DND-41 (cell line): Measurements from ENCODE around the gene PRKAG2.

Experiments used
- EZH2 ChIP-seq: IDR thresholded peaks from 3 replicates; pipeline ENCODE4 v1.6.1; 2012; ENCODE audit warnings: borderline replicate concordance, low read depth, mild to moderate bottlenecking, moderate library complexity, low read length, inconsistent platforms; ENCODE audit not compliant: severe bottlenecking
- TF ChIP-seq, protein P1 (sequence below): IDR thresholded peaks from 2 replicates; pipeline ENCODE4 v1.5.1; 2012; ENCODE audit warnings: borderline replicate concordance, low read length, moderate library complexity, mild to moderate bottlenecking; ENCODE audit not compliant: poor library complexity, severe bottlenecking; ENCODE audit errors: extremely low read depth

DNA sequence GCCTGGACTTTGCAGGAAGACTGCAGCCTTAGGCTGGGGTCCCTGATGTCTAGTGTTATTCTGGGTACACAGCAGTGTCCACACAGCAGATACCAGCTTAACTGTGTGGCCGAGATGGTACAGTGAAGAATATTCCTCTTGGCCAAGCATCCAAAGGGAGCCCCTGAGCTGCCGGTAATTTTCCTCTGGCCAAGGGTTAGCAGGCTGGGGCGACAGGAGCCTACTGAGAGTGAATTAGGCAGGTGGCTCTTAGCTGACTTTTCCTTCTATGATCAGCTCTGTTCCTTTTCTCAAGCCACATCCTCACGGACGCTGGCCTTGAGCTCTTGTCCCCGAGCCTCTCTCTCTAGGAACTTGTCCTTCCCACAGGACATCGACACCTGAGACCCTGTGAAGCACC lies 29.8 kb downstream of the PRKAG2 start:
- no peak for TF ChIP-seq EZH2
- TF ChIP-seq, protein P1, sequence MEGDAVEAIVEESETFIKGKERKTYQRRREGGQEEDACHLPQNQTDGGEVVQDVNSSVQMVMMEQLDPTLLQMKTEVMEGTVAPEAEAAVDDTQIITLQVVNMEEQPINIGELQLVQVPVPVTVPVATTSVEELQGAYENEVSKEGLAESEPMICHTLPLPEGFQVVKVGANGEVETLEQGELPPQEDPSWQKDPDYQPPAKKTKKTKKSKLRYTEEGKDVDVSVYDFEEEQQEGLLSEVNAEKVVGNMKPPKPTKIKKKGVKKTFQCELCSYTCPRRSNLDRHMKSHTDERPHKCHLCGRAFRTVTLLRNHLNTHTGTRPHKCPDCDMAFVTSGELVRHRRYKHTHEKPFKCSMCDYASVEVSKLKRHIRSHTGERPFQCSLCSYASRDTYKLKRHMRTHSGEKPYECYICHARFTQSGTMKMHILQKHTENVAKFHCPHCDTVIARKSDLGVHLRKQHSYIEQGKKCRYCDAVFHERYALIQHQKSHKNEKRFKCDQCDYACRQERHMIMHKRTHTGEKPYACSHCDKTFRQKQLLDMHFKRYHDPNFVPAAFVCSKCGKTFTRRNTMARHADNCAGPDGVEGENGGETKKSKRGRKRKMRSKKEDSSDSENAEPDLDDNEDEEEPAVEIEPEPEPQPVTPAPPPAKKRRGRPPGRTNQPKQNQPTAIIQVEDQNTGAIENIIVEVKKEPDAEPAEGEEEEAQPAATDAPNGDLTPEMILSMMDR, result no peak
